Ecto neural progenitor cell (in vitro differentiated cells): Measurements from ENCODE around the gene WIPI1.
"Not testable (repeated sequence)": the region's sequence is repeated elsewhere in the genome, so short reads cannot be mapped to it uniquely, and the experiment has no call there.

Source experiments
- DNase-seq: peaks from one replicate; pipeline ENCODE4 v3.0.0-alpha.2; 2018; ENCODE audit warnings: low spot score

Gene WIPI1, protein sequence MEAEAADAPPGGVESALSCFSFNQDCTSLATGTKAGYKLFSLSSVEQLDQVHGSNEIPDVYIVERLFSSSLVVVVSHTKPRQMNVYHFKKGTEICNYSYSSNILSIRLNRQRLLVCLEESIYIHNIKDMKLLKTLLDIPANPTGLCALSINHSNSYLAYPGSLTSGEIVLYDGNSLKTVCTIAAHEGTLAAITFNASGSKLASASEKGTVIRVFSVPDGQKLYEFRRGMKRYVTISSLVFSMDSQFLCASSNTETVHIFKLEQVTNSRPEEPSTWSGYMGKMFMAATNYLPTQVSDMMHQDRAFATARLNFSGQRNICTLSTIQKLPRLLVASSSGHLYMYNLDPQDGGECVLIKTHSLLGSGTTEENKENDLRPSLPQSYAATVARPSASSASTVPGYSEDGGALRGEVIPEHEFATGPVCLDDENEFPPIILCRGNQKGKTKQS

DNA sequence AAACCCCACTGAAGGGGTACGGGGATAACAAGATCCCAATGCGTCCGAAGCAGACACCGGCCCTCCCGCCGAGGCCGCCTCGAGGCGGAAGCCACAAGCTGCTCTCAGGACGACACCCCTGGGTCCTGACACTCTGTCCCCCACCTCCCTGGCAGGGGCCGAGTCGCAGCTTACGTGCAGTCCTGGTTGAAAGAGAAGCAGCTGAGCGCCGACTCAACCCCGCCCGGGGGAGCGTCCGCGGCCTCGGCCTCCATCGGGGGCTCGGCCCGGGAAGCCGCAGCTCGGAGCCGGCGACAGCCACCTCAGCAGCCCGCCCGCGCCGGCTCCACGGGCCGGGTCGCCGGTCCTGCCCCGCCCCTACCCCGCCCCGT lies at the start of gene WIPI1:
Gene WIPI1 (minus strand): TSS at position 329 of the 371 bp plus-strand sequence. CDS start 75 bp downstream, at position 254.
- DNase-seq, result no peak

DNA sequence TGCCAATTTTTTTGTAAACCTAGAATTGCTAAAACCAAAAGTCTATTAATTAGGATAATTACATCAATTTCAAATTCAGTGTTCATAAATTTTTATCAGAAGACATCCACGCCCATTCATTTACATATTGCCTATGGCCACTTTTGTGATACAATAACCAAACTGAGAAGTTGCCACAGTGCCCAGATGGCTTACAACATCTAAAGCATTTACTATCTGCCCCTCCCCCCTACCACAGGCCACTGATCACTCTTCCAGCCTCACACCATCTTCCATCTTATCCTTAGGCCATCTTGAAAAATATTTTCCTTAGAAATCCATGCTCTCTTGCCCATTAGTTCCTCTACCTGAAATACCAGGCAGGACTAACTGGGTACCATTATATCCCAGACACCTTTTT lies 48.7 kb upstream of the WIPI1 start:
- DNase-seq, result no peak

DNA sequence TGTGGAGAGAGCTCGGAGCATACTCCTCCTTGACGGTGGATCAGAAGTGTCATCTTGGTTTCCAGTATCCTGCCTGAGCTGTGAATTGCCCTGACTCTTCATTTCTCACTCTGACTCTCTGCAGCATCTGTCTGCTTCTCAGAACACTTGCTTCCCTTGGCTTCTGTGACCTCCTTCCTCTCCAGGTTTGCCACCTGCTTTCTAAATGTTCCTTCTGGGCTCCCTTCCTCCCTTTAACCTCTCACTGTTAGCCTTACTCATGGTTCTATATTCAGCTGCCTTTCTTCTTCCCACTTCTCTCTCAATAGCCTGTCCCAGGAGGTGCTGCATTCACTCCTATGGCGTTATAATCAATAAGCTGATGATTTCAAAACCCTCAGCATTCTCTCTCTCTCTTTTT lies 43.8 kb upstream of the WIPI1 start:
- DNase-seq, result no peak

DNA sequence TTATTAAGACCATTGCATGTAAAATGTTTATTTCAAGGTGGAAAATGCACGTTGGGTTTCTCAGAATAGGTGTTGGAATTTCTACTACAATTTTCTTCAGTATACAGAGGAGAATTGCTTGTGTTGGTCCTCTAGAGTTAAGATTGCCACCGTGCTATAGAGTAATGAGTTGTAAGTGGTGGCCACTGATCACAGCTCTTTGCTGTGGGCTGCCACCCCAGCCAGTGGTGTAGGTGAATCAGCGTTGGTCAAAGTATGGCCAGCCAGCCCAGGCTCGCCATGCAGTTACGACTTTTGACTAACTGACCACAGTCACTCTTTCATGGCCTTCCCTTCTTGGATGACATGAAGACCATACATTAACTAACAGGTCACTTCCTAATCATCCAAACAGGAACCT lies 42.3 kb upstream of the WIPI1 start:
- no peak for DNase-seq

DNA sequence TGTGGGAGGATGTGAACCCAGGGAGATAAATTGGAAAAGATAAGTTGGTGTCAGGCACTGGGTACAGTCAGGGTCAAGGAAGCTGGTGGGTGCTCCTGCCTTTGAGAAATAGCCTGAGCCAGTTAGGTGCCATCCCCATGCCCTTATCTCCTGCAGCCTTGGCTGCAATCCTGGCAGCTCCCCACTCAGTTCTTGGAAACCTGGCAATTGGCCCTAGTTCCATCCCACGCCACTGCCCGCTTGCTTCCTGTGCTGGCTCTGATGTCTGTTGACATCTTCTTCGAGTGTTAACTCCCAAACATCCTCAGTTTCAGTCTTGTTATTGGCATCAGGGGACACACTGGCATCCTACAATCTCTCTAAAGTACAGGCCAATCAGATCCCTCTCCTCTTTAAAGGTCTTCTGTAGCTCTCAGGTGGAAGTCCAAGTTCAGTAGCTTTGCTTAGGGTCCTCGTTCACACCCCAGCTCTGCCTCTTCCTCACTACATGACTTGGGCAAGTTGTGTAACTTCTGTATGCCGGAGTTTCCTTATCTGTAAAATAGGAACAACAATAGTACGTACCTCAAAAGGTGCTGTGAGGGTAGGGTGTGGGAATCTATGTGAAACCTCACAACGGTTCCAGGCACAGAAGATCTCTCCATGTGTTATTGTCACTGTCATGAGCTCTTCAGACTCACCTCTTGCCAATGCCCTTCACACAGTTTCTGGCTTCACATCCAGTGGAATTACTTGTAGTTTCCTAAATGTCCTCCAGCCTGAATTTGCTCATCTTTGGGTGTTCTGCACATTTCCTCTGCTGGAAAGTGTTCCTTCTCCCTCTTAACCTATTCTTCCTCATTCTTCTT lies 41.4 kb upstream of the WIPI1 start:
- no peak for DNase-seq

DNA sequence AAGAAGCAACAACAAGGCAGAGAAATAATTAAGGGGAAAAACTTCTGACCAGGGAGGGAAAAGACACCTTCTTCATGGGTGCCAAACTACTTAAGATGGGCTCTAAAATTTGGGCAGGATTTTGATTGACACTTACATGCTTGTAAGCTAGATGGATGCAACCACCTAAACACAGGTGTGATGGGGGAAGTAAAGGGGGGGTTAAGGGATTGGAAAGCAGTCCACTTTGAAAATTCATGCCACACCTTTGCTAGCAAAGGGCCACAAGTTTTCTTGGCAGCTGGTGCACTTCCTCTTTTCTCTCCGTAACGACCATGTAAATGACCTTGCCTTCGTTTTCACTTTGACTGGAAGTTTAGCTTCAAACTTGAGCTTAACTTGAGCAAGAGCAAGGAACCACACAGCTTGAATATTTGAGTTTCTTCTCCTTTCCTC lies 40.6 kb upstream of the WIPI1 start:
- no peak for DNase-seq

DNA sequence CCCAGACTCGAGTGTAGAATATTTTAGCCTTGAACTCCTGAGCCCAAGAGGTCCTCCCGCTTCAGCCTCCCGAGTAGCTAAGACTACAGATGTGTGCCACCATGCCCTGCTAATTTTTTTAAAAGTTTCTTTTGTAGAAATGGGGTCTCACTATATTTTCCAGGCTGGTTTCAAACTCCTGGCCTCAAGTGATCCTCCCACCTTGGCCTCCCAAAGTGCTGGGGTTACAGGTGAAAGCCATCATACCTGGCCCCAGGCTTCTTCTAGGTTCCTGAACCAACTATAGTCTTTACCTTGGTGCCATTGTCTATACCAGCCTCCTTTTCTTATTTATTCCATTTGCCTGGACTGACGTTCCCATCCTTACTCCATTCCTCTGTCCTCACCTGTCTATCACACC lies 37.8 kb upstream of the WIPI1 start:
- no peak for DNase-seq

DNA sequence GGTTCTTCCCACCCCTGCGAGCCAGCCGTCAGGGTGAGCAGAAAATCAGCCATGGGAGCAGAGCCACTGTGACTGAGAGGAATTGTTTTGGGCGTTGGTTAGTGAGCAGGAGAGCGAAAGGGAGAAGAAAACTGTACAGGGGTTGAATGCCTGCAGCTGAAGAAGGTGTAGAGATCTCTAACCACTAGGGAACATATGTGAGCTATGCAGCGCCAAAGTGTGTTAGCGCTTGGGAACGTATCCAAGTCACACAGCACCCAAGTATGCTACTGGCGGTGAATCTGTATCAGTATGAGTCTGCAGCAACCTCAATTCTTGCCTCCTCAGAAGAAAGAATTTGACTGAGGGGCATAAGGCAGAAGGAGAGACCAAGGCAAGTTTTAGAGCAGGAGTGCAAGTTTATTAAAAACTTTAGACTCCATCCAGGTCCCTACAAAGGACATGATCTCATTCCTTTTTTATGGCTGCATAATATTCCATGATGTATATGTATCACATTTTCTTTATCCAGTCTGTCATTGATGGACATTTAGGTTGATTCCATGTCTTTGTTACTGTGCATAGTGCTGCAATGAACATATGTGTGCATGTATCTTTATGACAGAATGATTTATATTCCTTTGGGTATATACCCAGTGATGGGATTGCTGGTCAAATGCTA lies 35.2 kb upstream of the WIPI1 start:
- DNase-seq, result not testable (repeated sequence)

DNA sequence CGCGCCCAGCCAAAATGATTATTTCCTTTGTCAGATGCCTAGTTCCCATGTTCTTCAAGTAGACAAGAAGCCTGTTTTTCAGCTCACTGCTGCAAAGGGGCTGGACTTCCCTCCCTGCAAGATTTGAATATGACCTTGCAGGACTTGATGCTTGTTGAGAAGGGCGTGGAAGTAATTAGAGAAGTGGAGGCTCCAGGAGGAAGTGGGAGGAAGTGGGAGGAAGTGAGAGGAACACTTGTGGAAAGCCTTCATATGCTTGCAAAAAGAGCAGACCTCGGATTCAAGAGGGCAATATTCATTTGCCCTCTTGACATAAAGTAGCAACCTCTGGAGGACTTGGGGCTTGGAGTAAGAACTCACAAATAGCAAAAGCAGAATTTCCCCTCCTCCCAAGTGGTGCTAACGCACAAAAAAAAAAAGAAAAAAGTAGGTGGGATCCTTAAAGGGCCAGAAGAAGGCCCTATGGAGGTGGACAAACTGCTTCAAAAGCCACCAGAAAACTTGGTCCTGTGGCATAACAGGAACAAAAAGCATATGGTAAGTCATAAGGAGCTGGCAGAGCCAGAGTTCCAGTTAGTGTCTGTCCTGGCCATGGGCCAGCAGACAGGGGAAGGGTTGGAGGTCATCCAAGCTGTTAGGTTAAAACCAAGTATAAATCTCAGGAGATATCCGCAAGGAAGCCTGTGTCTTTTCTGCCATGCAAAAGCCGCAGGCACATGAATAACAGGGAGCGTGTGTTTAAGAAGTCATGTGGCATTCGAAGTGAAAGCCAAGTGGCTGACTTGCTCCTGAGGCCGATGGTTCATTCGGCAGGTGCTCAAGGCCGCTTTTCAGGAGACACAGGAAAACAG lies 34.3 kb upstream of the WIPI1 start:
- DNase-seq, result no peak

DNA sequence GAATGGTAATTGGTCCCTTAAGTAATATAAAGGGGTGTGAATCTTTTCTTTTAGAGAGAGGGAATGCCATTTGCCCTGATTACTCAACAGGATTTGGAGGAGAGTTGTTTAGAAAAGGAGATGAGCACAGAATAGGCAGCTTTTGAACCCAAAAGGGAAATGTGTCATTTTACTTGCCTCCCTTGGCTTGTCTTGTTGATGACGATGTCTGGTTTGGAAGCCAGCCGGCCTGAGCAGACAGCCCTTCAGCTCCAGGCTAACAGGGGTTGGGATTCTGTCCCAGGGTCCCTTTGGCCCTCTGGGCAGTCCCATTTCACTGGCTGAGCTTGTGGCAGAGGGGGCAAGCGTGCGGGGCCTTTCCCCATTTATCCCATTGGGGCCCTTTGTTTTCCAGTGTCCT lies 32.6 kb upstream of the WIPI1 start:
- DNase-seq, result no peak

DNA sequence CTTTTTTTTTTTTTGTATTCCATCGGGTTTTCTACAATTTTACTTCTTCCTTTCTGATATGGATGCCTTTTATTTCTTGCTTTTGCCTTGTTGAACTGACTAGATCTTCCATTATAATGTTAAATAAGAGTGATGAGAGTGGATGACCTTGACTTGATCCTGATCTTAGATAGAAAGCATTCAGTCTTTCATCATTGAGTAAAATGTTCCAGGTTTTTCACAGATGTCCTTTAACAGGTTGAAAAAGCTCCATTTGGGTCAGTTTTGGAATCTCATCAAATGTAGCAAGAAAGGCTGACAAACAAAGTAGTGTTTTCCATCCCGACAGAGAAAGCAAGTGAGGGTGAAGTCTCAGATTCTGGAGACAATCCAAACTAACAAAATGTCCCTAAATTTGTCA lies 27.2 kb upstream of the WIPI1 start:
- DNase-seq, result no peak

DNA sequence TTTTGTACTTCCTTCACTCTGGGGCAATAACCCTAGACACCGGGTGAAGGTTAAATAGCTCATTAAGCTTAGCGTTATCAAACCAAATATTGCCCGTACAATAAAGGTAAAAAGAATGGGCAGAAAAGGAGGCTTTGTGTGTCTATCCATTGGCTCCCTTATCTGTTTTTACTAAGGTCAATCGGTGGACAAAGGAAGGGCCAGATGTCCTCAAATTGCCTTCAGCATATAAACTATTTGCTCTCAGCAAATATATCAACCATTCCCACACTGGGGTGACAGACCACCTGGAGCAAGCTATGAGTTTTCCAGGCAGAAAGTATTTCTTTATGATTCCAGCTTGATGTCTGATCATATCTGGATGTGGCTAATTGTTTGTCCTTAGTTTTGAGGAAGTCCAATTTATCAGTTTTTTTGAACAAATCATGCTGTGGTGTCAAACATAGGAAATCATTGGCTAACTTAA lies 25.3 kb upstream of the WIPI1 start:
- DNase-seq, result no peak

DNA sequence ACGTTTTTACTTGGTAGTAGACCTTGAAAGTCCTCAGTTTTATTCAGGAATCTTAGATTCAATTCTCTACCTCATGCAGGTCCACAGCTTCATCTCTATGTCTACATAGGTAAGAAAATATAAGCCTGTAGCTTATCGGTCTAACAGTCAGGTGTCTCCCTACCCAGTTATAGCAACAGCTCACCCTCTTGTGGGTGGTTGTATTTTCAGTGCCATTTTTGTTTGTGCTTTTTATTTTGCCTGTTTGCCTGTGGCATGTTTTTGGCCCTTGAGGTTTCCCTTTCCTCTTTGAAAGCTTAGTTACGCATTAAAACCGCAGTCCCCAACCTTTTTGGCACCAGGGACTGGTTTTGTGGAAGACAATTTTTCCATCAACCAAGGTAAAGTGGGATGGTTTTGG lies 23.6 kb upstream of the WIPI1 start:
- no peak for DNase-seq

DNA sequence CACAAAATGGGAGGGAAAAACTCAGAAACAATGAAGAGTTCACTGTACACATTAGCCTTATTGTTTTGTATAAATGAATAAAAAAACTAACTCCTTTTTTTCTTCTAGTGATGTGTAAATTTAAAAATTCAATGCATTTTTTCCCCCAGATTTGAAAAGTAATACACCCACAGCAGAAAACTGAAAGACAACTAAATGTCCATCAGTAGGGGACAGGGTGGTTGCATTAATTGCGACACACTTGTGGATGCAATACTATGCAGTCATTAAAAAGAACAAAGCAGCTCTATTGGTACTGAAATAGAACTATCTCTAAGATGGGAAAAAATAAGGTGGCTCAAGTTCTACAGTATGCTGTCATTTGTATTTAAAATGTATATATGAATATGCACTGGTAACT lies 13.7 kb upstream of the WIPI1 start:
- DNase-seq, result no peak

DNA sequence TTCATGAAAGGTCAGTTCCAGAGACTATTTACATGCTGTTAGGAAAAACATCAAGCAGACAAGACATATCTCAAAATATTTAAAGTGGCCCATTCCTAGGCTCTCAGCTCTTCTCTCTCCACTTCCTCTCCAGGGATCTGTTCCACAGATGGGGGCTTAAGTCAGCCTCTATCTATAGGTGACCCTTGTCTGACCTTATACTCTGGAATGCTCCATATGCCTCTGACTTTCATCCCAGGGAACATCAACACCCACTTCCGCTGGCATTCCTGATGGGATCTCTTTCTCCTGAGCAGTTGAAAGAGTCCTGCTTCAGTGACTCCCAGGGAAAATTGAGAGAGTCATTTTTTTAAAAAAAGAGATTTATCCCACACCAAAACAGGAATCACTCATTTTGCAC lies 11.5 kb upstream of the WIPI1 start:
- DNase-seq, result no peak

DNA sequence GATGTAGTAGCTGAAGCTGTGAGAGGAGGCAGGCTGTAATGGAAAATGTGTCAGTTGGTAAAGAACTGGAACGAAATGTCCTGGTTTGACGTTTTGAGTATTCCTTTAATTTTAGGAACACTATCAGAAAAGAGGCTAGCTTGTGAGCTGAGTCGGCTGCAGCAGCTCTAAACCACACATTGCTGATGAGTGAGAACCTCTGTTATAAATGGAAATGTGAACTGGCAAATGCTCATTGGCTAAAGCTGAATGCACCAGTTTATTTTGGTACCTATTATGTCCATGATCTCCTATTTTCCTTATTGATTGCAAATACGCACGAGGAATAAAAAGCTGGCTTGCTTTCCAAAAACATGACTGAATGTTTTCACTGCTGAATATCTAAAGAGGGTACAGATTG lies 11.0 kb upstream of the WIPI1 start:
- no peak for DNase-seq

DNA sequence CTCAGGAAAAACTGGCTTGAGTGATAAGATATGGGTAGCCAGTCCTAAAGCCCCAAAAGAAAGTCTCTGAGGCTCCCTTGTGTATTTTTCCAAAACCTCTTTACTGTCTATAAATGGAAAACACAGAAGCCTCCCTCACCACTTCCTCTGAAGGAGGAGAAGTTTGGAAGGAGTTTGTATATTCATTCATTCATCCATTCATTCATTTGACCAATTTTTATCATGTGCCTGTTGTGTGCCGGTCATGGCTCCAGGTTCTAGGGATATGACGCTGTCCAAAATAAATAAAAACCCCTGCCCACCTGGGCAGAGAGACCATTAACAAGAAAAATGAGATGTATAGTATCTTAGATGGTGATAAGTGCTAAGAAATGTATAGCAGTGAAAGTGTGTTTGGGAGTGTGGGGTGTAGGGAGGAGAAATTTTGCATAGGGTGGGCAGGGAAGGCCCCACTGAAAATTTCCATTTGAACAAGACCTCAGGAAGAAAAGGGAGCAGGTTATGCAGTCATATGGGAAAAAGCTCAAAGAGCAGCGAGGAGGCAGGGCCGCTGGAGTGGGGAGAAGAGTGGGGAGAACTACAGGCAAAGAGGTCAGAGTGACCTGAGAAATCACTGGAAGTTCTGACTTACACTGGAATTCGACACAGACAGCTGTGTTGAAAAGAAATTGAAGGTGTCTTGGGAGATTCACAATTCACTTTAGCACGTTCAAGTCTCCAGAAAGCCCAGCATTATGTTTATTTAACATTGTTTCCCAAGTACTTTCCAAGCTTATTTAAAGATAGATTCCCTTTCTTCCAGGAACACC lies 6.1 kb upstream of the WIPI1 start:
- no peak for DNase-seq

DNA sequence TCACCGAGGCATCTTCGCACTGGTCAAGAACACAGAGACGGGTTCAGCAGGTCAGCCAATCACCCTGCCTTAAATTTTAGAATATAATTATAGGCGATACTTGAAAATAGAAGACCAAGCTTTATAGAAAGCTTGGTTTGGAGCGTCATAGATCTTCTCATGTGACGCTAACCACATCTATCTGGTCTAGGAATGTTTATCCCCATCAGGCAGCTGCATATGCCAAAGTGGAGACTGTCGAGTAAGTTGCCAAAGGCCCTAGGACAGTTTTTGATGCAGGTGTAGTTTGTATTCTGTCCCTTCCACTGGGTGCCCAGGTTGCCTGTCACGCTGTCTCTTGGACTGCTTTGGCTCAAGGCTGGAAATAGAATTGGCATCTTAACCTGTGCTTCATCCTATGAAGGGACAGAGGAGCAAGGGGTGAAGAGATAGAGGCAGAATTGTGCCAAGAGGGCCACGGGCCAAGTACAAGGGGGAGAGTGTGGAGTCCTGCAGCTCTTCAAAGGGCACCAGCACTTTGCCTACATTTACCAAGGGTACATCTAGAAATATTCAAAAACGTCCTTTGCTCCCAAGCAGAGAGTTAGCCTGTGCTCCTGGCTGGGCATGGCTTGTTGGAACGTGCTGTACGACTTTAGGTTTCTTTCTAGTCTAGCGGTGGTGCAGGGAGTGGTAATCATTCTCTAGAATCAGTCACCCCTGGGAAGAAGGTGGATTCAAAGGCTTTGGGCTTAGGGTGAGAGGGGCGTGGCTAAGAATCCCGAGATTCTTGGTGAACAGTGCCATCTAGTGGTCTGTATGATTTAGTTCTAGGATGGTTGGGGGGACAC lies 5.3 kb upstream of the WIPI1 start:
- DNase-seq, result peak; percentile 80

DNA sequence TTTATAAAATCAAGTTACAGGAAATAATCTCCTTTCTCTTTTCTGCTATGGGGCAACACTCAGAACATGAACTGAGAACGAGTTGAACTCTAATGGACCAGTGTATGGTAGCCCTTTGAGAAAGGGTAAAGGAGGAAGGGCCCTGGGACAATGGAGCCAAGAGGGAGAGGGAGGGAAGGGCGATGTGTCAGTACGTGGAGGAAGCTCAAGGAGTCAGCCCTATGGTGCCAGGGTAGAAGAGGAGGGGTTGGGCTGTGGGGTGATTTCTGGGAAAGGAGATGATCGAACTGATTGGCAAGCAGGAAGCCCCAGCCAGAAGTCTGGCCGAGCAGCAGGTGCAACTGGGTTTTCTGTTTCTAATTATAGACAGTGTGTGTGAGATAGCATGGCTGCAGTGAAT lies 4.3 kb upstream of the WIPI1 start:
- DNase-seq, result no peak

DNA sequence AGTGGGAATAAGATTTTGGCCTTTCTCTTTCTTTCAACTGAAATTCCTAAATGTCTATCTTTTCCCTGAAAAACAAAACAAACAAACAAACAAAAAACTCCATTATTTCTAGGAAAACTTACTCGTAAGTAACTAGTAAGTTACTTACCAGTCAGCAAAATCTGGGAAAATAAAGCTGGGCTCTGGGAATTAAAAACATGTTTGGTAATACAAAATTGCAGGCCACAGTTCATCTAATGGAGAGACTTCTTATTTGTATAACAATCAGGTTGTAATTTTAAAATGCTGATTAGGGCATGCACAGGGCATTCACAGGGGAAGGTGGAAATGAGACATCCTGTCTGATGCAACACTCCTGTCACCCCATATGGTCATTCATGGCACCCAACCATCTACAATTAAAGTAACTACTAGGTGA lies 3.8 kb upstream of the WIPI1 start:
- DNase-seq, result no peak
